ENCODE results near the gene CCL21.

CCL21 gene

DNA sequence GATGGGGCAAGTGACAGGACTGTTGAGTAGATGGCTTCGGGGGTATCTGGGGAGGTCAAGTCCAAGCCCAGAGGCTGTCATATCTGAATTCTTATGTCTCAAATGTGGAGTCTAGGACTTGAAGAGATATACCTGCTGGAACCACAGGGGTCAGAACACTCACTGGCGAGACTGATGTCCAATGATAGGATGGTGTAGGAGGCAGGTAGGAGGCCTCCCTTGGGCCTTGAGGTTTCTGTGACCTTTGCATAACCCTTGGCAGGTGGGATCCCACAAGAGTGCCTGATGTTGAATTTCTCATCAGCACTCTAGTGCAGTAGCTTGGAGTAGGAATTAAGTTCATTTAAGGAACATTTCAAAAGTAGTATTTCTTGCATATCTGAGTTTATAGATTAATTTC, 2.8 kb downstream of the CCL21 start:
- FAIRE-seq: no peak

DNA sequence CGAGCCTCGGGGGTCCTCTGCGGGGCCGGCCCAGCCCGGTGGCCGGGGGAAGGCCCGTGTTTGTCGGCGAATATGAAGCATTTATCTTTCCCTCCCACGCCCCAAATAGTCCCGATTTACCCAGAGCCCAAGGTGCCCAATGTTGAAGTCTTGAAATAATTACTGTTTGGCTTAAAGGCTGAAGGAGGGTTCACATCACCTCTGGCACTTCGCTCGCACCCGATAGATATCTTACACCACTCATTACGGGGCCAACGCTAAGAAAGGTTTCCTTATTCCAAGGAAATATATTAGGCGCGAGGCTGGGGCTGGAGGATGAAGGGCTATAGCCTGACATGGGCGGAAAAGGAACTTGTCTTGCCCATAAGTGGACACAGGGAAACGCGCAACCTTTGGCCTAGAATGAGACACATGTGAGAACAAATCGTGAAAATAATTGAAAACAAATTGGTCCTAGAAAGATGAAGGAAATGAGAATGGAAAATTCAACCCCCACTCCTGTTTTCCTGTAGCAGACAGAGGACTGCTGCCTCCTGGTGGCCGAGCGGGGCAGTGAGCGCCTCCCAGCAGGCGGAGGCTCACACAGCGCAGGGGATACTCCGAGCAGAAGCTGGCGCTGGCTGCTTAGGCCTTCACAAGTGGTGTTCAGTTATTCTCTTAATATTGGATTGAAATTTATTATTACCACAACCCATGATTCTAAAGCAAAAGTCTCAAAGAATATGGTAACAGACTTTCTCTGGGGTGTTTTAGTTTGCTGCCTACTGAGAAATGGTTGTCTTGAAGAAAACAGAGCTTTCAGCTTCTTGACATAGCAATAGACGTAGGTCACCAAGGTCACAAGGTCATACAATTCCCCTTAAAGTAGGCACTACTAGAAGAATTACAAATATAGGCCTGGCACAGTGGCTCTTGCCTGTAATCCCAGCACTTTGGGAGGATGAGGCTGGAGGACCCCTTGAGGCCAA, 7.9 kb downstream of the CCL21 start:
- peak; percentile 85 for FAIRE-seq

DNA sequence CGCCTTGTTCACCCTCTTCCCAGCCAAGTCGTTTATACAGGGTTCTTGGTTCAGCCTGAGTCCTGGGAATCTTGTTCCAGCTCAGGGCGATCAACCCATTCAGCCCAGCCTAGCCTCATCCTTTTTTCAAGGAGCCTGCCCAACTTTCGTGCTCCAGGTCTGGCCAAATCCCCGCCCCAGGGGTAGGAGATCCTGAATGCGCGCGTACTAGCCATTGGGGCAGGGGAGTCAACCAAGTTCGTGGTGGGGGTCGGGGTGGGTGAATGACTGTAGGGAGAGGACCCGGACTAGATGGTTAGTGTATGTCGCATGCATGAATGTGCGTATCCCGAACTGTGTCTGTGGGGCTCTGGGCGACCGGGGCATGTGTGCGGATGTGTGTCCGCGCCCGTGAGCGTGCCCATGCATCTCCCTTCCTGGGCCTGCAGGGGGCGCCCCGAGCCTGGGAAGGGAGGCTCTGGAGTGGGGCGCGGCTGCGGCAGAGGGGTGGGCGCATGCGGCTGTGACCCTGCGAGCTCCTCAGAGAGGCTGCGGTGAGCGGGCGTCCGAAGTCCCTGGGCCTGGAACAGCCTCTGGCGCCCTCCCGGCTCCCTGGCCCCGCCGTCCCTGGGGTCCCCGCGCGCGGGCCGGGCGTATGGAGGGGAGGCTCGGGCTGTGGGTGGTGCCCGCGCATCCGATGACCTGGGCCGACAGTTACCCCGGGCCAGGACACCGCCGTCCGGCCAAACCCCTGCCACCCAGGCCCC, 8.7 kb downstream of the CCL21 start:
- FAIRE-seq: no peak

- FAIRE-seq: no peak
Measured at GRCh38 chr9:34694811-34695210, 15.1 kb downstream of the CCL21 start.

DNA sequence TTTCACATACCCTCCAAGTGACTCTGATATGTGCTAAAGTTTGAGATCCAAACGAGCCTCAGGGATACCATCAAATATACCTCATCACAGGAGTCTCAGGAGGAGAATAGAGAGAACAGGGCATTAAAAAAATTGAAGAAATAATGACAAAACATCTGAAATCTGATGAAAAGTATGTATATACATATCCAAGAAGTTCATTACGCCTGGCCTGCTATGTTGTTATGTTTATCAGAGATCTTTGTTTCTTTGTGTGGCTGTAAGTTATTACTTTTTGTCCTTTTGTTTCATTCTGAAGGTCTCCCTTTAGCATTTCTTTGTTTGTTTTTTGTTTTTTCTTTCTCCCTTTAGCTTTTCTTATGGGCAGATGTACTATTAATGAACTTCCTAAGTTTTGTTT, 16.4 kb downstream of the CCL21 start:
- FAIRE-seq: no peak

DNA sequence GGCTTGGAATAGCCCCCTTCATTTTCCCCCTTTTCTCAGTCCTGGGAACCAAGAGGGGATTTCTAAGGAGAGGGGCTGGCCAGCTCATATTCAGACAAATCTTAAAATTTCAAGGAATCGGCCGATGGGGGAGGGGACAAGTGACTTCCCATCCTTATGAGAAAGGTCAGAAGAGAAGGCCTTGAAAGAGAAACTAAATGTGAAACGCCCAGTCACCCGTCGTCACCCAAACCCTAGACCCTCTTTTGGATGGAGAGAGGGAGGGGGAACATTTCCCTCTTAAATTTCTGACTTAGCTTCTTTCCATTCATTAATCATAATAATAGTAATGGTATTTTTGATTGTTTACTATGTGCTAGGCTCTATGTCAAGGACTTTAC, 18.0 kb downstream of the CCL21 start:
- FAIRE-seq: no peak

GRCh38 chr9:34690983-34691935, 18.7 kb downstream of the CCL21 start, which contains the start of gene CCL19:
CCL19 (minus strand) TSS chr9:34691276; CDS start chr9:34691139, 137 bp downstream.
- no peak for FAIRE-seq

DNA sequence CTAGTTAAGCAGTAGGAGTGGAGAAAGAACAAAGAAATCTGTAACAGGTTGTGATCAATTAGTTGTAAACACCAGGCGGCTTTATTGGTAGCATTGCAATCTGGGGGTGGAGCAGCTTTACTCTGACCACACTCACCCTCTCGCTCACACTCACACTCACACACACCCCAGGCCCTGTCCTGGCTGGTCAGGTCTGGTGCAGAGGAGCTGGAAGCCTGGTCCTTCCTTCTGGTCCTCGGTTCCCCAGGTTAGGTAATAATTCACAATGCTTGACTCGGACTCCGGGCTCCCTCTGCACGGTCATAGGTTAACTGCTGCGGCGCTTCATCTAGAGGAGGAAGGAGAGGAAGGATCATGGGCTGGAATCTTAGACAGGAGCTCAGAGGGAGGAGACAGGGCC, 20.4 kb downstream of the CCL21 start:
- no peak for FAIRE-seq

- no peak for FAIRE-seq
Measured at GRCh38 chr9:34689116-34689470, 20.8 kb downstream of the CCL21 start.

DNA sequence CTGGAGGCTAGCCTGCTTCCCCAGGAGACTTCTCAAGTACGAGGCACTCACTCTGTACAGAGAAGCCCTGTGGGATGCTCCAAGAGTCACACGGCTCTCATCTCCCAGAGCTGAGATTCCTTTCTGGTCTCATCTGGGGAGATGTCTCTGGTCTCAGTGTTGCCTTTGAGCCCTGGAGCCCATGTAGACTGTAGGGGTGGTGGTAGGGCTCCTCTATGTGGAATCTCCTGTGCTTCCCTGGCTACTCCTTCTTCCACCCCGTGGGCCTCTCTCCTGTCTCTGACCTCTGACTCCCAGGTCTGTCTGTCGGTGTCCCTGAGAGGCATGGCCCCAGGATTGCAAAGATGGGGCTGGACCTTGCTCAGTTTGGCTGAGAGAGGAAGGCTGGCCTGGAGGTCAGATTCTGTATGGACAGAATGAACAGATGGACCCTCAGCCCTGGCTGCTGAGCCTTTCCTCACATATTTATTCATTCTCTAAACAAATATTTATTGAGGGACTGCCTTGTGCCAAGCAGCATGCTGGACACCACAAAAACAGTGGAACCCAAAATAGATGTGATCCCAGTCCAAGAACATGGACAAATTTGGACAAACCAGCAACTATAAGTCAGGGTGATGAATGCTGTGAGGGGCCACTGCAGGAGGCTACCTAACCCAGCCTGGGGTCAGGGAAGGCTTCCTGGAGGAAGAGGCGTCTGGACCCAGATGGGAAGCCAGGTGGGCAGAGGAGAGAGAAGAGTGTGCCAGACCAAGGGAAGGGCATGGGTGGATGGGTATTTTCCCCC, 21.4 kb downstream of the CCL21 start:
- FAIRE-seq: no peak

GRCh38 chr9:34687276-34688030, 22.5 kb downstream of the CCL21 start:
- FAIRE-seq: no peak

DNA sequence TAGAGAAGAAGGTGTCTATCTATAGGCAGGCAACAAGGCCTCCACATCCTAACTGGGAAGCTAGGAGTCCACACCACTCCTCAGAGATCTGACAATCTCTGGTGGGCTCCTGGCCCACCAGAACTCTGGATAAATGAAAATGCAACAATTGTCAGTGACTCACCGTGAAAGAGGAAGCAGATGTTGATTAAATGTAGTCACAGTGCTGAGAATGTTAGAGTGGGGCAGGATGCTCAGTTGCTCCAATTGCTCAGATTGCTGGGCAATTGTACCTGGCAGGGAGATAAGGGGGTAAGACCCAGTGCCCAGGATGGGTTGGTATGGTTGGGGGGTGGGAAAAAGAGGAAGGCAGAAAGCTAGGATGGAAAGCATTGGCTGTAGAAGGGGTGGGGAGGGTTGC, 23.2 kb downstream of the CCL21 start:
- no peak for FAIRE-seq

DNA sequence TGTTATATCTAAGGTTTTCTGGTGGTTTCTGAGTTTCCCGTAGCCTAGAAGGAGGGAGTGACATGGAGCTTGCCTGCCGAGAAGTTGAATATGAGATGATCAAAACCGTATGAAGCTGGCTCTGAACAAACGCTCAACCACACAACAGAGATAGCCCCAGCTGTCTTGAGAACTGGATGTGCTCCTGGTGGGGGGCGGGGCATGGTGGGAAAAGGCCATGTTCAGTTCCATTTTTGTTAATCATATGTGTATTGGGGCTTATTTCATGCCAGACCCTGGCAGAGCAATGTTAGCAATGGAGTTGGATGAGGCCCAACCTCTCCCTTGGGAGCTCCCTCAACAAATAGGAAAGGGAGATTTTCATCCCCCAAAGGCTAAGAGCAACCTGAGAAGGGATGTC, 23.7 kb downstream of the CCL21 start:
- no peak for FAIRE-seq

- no peak for FAIRE-seq
Measured at GRCh38 chr9:34685591-34685990, 24.3 kb downstream of the CCL21 start.

GRCh38 chr9:34684816-34685215, 25.1 kb downstream of the CCL21 start:
- FAIRE-seq: no peak

DNA sequence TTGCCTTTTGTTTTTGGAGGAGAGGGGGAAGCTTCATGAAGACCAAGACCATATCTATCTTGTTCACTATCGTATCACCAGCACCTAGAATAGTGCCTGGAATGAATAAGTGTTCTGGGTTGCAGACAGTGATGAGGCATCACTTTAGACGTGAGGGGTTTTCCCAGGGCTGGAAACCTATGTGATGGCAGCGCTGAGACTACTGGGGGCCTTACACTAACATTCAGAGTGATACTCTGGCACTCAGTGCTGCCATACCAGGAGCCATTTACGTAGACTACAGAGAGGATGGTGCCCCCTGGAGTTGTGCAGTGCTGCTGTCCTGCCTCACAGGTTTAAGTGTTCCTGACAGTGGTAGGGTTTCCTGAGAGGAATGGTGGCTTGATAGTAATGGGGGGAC, 25.8 kb downstream of the CCL21 start:
- no peak for FAIRE-seq

GRCh38 chr9:34675869-34676268, 34.1 kb downstream of the CCL21 start:
- FAIRE-seq: no peak

GRCh38 chr9:34675048-34675714, 34.8 kb downstream of the CCL21 start:
- FAIRE-seq: no peak

- no peak for FAIRE-seq
Measured at GRCh38 chr9:34674440-34674839, 35.5 kb downstream of the CCL21 start.

GRCh38 chr9:34671307-34671706, 38.6 kb downstream of the CCL21 start:
- FAIRE-seq: no peak

Measured in A204.1 (cell line).